ENCODE data around the gene KLHL3. TPM values are rescaled to one million over a fixed set of nuclear protein-coding genes. Genes with fewer than 3 reads are reported as not detected.

KLHL3 gene
- total RNA-seq, 1 donor from 2014 or later = 8.9 TPM

DNA sequence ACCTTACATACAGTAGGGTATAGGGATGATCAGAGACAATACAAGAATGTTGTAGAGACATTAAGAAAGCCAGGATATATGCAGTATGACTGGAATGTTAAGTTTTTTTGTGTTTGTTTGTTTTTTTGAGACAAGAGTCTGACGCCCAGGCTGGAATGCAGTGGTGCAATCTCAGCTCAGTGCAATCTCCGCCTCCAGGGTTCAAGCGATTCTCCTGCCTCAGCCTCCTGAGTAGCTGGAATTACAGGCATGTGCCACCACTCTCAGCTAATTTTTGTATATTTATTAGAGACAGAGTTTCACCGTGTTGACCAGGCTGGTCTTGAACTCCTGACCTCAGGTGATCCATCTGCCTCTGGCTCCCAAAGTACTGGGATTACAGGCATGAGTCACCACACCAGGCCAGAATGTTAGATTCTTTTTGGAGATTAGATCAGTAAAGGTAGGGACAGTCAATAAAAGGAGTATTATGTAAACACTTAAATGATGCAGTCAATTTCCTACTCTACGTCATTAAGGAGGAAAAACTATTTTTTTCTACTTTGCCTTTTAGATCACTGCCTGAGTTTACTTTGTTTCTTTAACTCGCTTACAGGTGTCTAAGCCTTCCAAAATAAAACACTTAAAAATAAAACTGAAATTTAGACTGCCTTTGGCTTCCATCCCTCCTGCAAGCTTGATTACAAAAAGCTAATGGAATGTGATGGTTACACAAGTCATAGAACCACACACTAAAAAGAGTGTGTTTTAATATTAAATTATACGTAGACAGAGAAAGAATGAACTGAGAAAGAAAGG lies 25.0 kb upstream of the KLHL3 start:
- Histone ChIP-seq H3K79me2 (ENCODE audit: insufficient read depth, low read length) (no peaks in the 10 kb centered on the region), H3K4me3 (ENCODE audit: insufficient read depth, low read depth, low read length) (no peak overlapping the region), H2AFZ (ENCODE audit: low read depth, low read length) (no peak overlapping the region), H3K27ac (ENCODE audit: low read depth, low read length) (no peak overlapping the region), H4K20me1 (ENCODE audit: insufficient read depth, low read length) (no peaks in the 10 kb centered on the region), H3K9me3 (ENCODE audit: insufficient read depth, low read depth, low read length) (no peaks in the 10 kb centered on the region), H3K27me3 (ENCODE audit: insufficient read depth, low read length) (no peaks in the 10 kb centered on the region), H3K4me1 (ENCODE audit: insufficient read depth, low read length) (no peaks in the 10 kb centered on the region), H3K4me2 (ENCODE audit: low read length) (no peak overlapping the region), H3K9ac (ENCODE audit: low read length) (no peak overlapping the region), H3K36me3 (ENCODE audit: insufficient read depth, low read length) (no peaks in the 10 kb centered on the region)
- TF ChIP-seq, protein P1, sequence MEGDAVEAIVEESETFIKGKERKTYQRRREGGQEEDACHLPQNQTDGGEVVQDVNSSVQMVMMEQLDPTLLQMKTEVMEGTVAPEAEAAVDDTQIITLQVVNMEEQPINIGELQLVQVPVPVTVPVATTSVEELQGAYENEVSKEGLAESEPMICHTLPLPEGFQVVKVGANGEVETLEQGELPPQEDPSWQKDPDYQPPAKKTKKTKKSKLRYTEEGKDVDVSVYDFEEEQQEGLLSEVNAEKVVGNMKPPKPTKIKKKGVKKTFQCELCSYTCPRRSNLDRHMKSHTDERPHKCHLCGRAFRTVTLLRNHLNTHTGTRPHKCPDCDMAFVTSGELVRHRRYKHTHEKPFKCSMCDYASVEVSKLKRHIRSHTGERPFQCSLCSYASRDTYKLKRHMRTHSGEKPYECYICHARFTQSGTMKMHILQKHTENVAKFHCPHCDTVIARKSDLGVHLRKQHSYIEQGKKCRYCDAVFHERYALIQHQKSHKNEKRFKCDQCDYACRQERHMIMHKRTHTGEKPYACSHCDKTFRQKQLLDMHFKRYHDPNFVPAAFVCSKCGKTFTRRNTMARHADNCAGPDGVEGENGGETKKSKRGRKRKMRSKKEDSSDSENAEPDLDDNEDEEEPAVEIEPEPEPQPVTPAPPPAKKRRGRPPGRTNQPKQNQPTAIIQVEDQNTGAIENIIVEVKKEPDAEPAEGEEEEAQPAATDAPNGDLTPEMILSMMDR (IDR thresholded peaks at IDR 0.05; ENCODE audit: insufficient read depth, low read depth, low read length) = no peak
- no peak for TF ChIP-seq EZH2 (IDR thresholded peaks at IDR 0.05; ENCODE audit: insufficient read depth, low read length)
- Mint-ChIP-seq H3K27me3 (ENCODE audit: low read depth, unreplicated experiment) (no peaks in the 10 kb centered on the region), H3K4me1 (ENCODE audit: low read depth, unreplicated experiment) (no peaks in the 10 kb centered on the region), H3K27ac (ENCODE audit: unreplicated experiment) (no peak overlapping the region), H3K4me3 (ENCODE audit: unreplicated experiment) (no peak overlapping the region), H3K9me3 (ENCODE audit: unreplicated experiment) (peaks cover 2% of the 10 kb centered on the region), H3K36me3 (ENCODE audit: low read depth, unreplicated experiment) (no peaks in the 10 kb centered on the region)
- no peak for FAIRE-seq
- DNase-seq (ENCODE audit: low read depth) = no peak

DNA sequence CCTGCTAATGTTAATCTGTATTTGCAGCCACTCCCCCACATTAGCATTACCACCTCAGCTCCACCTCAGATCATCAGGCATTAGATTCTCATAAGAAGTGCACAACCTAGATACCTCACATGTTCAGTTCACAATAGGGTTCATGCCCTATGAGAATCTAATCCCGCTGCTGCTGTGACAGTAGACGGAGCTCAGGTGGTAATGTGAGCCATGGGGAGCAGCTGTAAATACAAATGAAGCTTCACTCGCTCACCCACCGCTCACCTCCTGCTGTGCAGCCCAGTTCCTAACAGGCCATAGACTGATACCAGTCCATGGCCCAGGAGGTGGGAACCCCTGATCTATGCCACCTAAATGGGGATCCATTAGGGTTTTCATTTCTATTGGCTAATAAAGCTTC lies 24.4 kb upstream of the KLHL3 start:
- Mint-ChIP-seq H3K27me3 (ENCODE audit: low read depth, unreplicated experiment) (no peaks in the 10 kb centered on the region), H3K27ac (ENCODE audit: unreplicated experiment) (no peak overlapping the region), H3K9me3 (ENCODE audit: unreplicated experiment) (peaks cover 2% of the 10 kb centered on the region), H3K4me1 (ENCODE audit: low read depth, unreplicated experiment) (no peaks in the 10 kb centered on the region), H3K36me3 (ENCODE audit: low read depth, unreplicated experiment) (no peaks in the 10 kb centered on the region), H3K4me3 (ENCODE audit: unreplicated experiment) (no peak overlapping the region)
- H3K79me2 ChIP-seq (ENCODE audit: insufficient read depth, low read length) = no peaks in the 10 kb centered on the region
- no peaks in the 10 kb centered on the region for H4K20me1 ChIP-seq (ENCODE audit: insufficient read depth, low read length)
- H3K9me3 ChIP-seq (ENCODE audit: insufficient read depth, low read depth, low read length) = no peaks in the 10 kb centered on the region
- H3K27me3 ChIP-seq (ENCODE audit: insufficient read depth, low read length) = no peaks in the 10 kb centered on the region
- no peak overlapping the region for H2AFZ ChIP-seq (ENCODE audit: low read depth, low read length)
- no peak overlapping the region for H3K4me2 ChIP-seq (ENCODE audit: low read length)
- TF ChIP-seq, protein P1 (IDR thresholded peaks at IDR 0.05; ENCODE audit: insufficient read depth, low read depth, low read length) = no peak
- TF ChIP-seq EZH2 (IDR thresholded peaks at IDR 0.05; ENCODE audit: insufficient read depth, low read length) = no peak
- no peak for FAIRE-seq
- no peak overlapping the region for H3K4me3 ChIP-seq (ENCODE audit: insufficient read depth, low read depth, low read length)
- no peaks in the 10 kb centered on the region for H3K4me1 ChIP-seq (ENCODE audit: insufficient read depth, low read length)
- no peaks in the 10 kb centered on the region for H3K36me3 ChIP-seq (ENCODE audit: insufficient read depth, low read length)
- DNase-seq (ENCODE audit: low read depth) = no peak
- no peak overlapping the region for H3K9ac ChIP-seq (ENCODE audit: low read length)
- no peak overlapping the region for H3K27ac ChIP-seq (ENCODE audit: low read depth, low read length)

DNA sequence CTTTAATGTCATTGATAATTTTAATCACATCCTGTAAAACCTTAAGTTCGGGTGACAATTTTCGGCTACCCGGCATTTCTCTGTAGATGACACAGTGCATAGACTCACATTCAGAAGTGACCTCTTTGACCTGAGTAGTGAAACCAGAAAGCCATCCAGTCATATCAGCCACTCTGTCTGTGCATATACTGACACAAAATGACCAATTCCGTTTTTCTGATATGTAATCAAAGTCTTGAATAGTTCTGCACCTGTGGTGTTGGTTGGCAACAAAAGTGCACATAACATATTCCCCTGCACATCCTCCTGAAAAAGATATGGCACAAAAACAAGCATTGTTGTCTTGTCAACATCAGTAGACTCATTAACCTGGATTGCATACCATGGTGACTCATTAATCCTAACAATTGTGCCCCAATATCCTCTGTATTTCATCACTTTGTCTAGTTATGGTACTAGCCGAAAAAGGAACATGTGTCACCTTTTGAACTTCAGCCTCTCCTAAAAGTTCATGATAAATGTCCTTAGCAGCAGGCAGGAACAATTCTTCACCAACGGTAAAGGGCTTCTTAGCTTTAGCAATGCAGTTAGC lies 22.9 kb upstream of the KLHL3 start:
- H3K27me3 Mint-ChIP-seq (ENCODE audit: low read depth, unreplicated experiment) = no peaks in the 10 kb centered on the region
- H3K9me3 ChIP-seq (ENCODE audit: insufficient read depth, low read depth, low read length) = no peaks in the 10 kb centered on the region
- peaks cover 3% of the 10 kb centered on the region for H3K79me2 ChIP-seq (ENCODE audit: insufficient read depth, low read length)
- H3K9me3 Mint-ChIP-seq (ENCODE audit: unreplicated experiment) = peaks cover 2% of the 10 kb centered on the region
- H3K4me1 Mint-ChIP-seq (ENCODE audit: low read depth, unreplicated experiment) = peaks cover 3% of the 10 kb centered on the region
- H3K9ac ChIP-seq (ENCODE audit: low read length) = no peak overlapping the region
- TF ChIP-seq, protein P1 (IDR thresholded peaks at IDR 0.05; ENCODE audit: insufficient read depth, low read depth, low read length) = no peak
- TF ChIP-seq EZH2 (IDR thresholded peaks at IDR 0.05; ENCODE audit: insufficient read depth, low read length) = no peak
- DNase-seq (ENCODE audit: low read depth) = no peak
- H4K20me1 ChIP-seq (ENCODE audit: insufficient read depth, low read length) = peaks cover 2% of the 10 kb centered on the region
- H3K27ac Mint-ChIP-seq (ENCODE audit: unreplicated experiment) = no peak overlapping the region
- H3K27me3 ChIP-seq (ENCODE audit: insufficient read depth, low read length) = no peaks in the 10 kb centered on the region
- no peak overlapping the region for H3K27ac ChIP-seq (ENCODE audit: low read depth, low read length)
- H2AFZ ChIP-seq (ENCODE audit: low read depth, low read length) = no peak overlapping the region
- H3K36me3 Mint-ChIP-seq (ENCODE audit: low read depth, unreplicated experiment) = no peaks in the 10 kb centered on the region
- no peaks in the 10 kb centered on the region for H3K36me3 ChIP-seq (ENCODE audit: insufficient read depth, low read length)
- H3K4me1 ChIP-seq (ENCODE audit: insufficient read depth, low read length) = no peaks in the 10 kb centered on the region
- no peak overlapping the region for H3K4me3 Mint-ChIP-seq (ENCODE audit: unreplicated experiment)
- no peak overlapping the region for H3K4me2 ChIP-seq (ENCODE audit: low read length)
- H3K4me3 ChIP-seq (ENCODE audit: insufficient read depth, low read depth, low read length) = no peak overlapping the region
- no peak for FAIRE-seq

Measured in astrocyte (in vitro differentiated cells and primary cell).